SU-DHL-6 (cell line): Measurements from ENCODE around the gene PKD1.

Experiments
- H2AFZ ChIP-seq: fragments of 200-600 bp; sonication (generic); 2 replicates; pipeline ENCODE4 v1.6.1; 2014; ENCODE audit warnings: low read depth, mild to moderate bottlenecking, moderate library complexity, mixed read lengths, antibody characterized with exemption, low read length; ENCODE audit not compliant: severe bottlenecking
- H3F3A ChIP-seq: fragments of 200-600 bp; shearing (Covaris generic); 2 replicates; pipeline ENCODE4 v1.6.0; 2016; ENCODE audit warnings: antibody characterized with exemption, mild to moderate bottlenecking; ENCODE audit not compliant: insufficient read depth
- H3K27ac ChIP-seq: fragments of 200-600 bp; sonication (generic); 2 replicates; pipeline ENCODE4 v1.5.1; 2016; ENCODE audit warnings: low read depth, mild to moderate bottlenecking, low read length, moderate library complexity, mixed read lengths
- H3K27me3 ChIP-seq: fragments of 200-600 bp; sonication (generic), shearing (Covaris generic); 2 replicates; pipeline ENCODE4 v1.6.0; 2014; ENCODE audit warnings: mild to moderate bottlenecking, low read length
- H3K36me3 ChIP-seq: fragments of 200-600 bp; sonication (generic); 2 replicates; pipeline ENCODE4 v1.6.1; 2014; ENCODE audit warnings: mild to moderate bottlenecking, low read length, mixed read lengths
- H3K4me2 ChIP-seq: fragments of 300-600, 200-600 bp; shearing (Covaris generic), sonication (generic); 2 replicates; pipeline ENCODE4 v1.6.0; 2014; ENCODE audit warnings: low read length, low read depth, mild to moderate bottlenecking; ENCODE audit not compliant: poor library complexity, severe bottlenecking
- H3K4me3 ChIP-seq: fragments of 200-600 bp; sonication (generic); 2 replicates; pipeline ENCODE4 v1.5.1; 2014; ENCODE audit warnings: antibody characterized with exemption, low read length, mild to moderate bottlenecking, mixed read lengths; ENCODE audit not compliant: insufficient read depth, poor library complexity, severe bottlenecking
- H3K79me2 ChIP-seq: fragments of 200-600 bp; sonication (generic); 2 replicates; pipeline ENCODE4 v1.6.1; 2014; ENCODE audit warnings: mild to moderate bottlenecking, low read length, moderate library complexity; ENCODE audit not compliant: insufficient read depth
- H3K9ac ChIP-seq: fragments of 200-600 bp; sonication (generic); 2 replicates; pipeline ENCODE4 v1.7.0; 2014; ENCODE audit warnings: mild to moderate bottlenecking, low read length
- H3K9me2 ChIP-seq: fragments of 200-600 bp; sonication (generic); replicated peaks from 2 replicates; pipeline ENCODE4 v1.6.1; 2014; ENCODE audit warnings: low read length; ENCODE audit not compliant: insufficient read depth
- H3K9me3 ChIP-seq: fragments of 200-600 bp; sonication (generic); 2 replicates; pipeline ENCODE4 v1.6.1; 2014; ENCODE audit warnings: low read length, mixed read lengths; ENCODE audit not compliant: insufficient read depth
- H4K20me1 ChIP-seq: fragments of 200-600 bp; sonication (generic); 2 replicates; pipeline ENCODE4 v1.6.1; 2014; ENCODE audit warnings: low read depth, mild to moderate bottlenecking, antibody characterized with exemption, low read length, moderate library complexity, mixed read lengths
- EZH2phosphoT487 ChIP-seq: fragments of 200-600 bp; sonication (generic), shearing (Covaris generic); conservative IDR thresholded peaks from 2 replicates; pipeline ENCODE4 v1.6.1; 2018; ENCODE audit warnings: mild to moderate bottlenecking, antibody characterized with exemption, low read length, moderate library complexity, mixed read lengths
- TF ChIP-seq, protein P1 (sequence below): fragments of 200-600 bp; sonication (generic); IDR thresholded peaks from one replicate; pipeline ENCODE4 v1.5.1; 2017; ENCODE audit warnings: antibody characterized with exemption, mild to moderate bottlenecking, low read length, moderate library complexity; ENCODE audit not compliant: insufficient read depth, poor library complexity, severe bottlenecking

PKD1 gene

GRCh38 chr16:2079991-2080390, 55.7 kb downstream of the PKD1 start:
- H3K79me2 ChIP-seq, result no peaks in the 10 kb centered on the region
- no peaks in the 10 kb centered on the region for H3K36me3 ChIP-seq
- no peaks in the 10 kb centered on the region for H3K9me3 ChIP-seq
- H3K27ac ChIP-seq, result no peak overlapping the region
- H3K4me3 ChIP-seq, result no peak overlapping the region
- H3K9me2 ChIP-seq, result no peaks in the 10 kb centered on the region
- H3K27me3 ChIP-seq, result no peaks in the 10 kb centered on the region
- no peak overlapping the region for H2AFZ ChIP-seq
- no peak overlapping the region for H3K4me2 ChIP-seq
- H3F3A ChIP-seq, result no peaks in the 10 kb centered on the region
- no peak for TF ChIP-seq EZH2phosphoT487
- TF ChIP-seq, protein P1, sequence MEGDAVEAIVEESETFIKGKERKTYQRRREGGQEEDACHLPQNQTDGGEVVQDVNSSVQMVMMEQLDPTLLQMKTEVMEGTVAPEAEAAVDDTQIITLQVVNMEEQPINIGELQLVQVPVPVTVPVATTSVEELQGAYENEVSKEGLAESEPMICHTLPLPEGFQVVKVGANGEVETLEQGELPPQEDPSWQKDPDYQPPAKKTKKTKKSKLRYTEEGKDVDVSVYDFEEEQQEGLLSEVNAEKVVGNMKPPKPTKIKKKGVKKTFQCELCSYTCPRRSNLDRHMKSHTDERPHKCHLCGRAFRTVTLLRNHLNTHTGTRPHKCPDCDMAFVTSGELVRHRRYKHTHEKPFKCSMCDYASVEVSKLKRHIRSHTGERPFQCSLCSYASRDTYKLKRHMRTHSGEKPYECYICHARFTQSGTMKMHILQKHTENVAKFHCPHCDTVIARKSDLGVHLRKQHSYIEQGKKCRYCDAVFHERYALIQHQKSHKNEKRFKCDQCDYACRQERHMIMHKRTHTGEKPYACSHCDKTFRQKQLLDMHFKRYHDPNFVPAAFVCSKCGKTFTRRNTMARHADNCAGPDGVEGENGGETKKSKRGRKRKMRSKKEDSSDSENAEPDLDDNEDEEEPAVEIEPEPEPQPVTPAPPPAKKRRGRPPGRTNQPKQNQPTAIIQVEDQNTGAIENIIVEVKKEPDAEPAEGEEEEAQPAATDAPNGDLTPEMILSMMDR, result no peak
- no peak overlapping the region for H3K9ac ChIP-seq
- no peaks in the 10 kb centered on the region for H4K20me1 ChIP-seq

DNA sequence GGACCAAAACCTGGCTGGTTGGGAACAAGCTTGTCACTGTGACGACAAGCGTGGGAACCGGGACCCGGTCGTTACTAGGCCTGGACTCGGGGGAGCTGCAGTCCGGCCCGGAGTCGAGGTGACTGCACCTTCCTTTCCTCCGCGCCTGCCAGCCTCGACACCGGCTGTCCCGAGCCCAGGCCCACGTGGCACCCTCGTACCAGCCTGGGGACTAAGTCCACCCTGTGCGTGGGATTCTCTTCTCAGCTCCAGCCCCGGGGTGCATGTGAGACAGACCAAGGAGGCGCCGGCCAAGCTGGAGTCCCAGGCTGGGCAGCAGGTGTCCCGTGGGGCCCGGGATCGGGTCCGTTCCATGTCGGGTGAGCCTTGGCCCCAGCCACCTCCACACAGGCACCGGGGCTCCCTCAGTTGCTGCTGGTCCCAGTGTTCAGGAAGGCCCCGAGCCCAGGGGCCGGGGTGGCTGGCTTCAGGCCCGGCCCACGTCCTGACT, 56.3 kb downstream of the PKD1 start:
- Histone ChIP-seq H4K20me1 (no peaks in the 10 kb centered on the region), H3F3A (no peaks in the 10 kb centered on the region), H3K9ac (no peak overlapping the region), H3K9me2 (no peaks in the 10 kb centered on the region), H3K4me3 (no peak overlapping the region), H3K79me2 (no peaks in the 10 kb centered on the region), H2AFZ (no peak overlapping the region), H3K9me3 (no peaks in the 10 kb centered on the region), H3K27ac (no peak overlapping the region), H3K27me3 (no peaks in the 10 kb centered on the region), H3K4me2 (no peak overlapping the region), H3K36me3 (no peaks in the 10 kb centered on the region)
- TF ChIP-seq EZH2phosphoT487, result no peak
- TF ChIP-seq, protein P1, result no peak

- no peaks in the 10 kb centered on the region for H3F3A ChIP-seq
- TF ChIP-seq, protein P1, result no peak
- TF ChIP-seq EZH2phosphoT487, result no peak
- H2AFZ ChIP-seq, result no peak overlapping the region
- no peak overlapping the region for H3K4me3 ChIP-seq
- no peaks in the 10 kb centered on the region for H3K36me3 ChIP-seq
- H4K20me1 ChIP-seq, result no peaks in the 10 kb centered on the region
- H3K79me2 ChIP-seq, result no peaks in the 10 kb centered on the region
- H3K9ac ChIP-seq, result no peak overlapping the region
- H3K27me3 ChIP-seq, result no peaks in the 10 kb centered on the region
- H3K27ac ChIP-seq, result no peak overlapping the region
- H3K9me2 ChIP-seq, result no peaks in the 10 kb centered on the region
- no peaks in the 10 kb centered on the region for H3K9me3 ChIP-seq
- H3K4me2 ChIP-seq, result no peak overlapping the region
Measured at GRCh38 chr16:2078691-2079090, 57.0 kb downstream of the PKD1 start.
